ENCODE results near the gene CPNE7. TPM values are rescaled to one million over a fixed set of nuclear protein-coding genes. Genes with fewer than 3 reads are reported as not detected.

Gene CPNE7
- total RNA-seq, 1 donor from 2014 or later, result 56.0 TPM

- H3K27me3 Mint-ChIP-seq, result no peaks in the 10 kb centered on the region
- H3K4me1 Mint-ChIP-seq, result peaks cover 9% of the 10 kb centered on the region
- intact Hi-C loops (cut with micrococcal nuclease), result no loop called here
- no peak for DNase-seq
- no peaks in the 10 kb centered on the region for H3K9me3 Mint-ChIP-seq
- no peaks in the 10 kb centered on the region for H3K36me3 Mint-ChIP-seq (ENCODE audit: low read depth)
- H3K27ac Mint-ChIP-seq, result no peak overlapping the region
- H3K4me3 Mint-ChIP-seq, result no peak overlapping the region
These were observed 29.2 kb downstream of the CPNE7 start for GRCh38 chr16:89604764-89605163.

- Mint-ChIP-seq H3K27me3 (no peaks in the 10 kb centered on the region), H3K9me3 (no peaks in the 10 kb centered on the region), H3K27ac (no peak overlapping the region), H3K36me3 (ENCODE audit: low read depth) (no peaks in the 10 kb centered on the region), H3K4me1 (peaks cover 9% of the 10 kb centered on the region), H3K4me3 (no peak overlapping the region)
- intact Hi-C loops (cut with micrococcal nuclease), result no loop called here
- DNase-seq, result no peak
These were observed 29.8 kb downstream of the CPNE7 start for GRCh38 chr16:89605186-89605970.

GRCh38 chr16:89606006-89606405, 30.4 kb downstream of the CPNE7 start:
- peaks cover 9% of the 10 kb centered on the region for H3K4me1 Mint-ChIP-seq
- no peak overlapping the region for H3K27ac Mint-ChIP-seq
- H3K36me3 Mint-ChIP-seq (ENCODE audit: low read depth), result no peaks in the 10 kb centered on the region
- no peaks in the 10 kb centered on the region for H3K9me3 Mint-ChIP-seq
- H3K27me3 Mint-ChIP-seq, result no peaks in the 10 kb centered on the region
- no peak for DNase-seq
- intact Hi-C loops (cut with micrococcal nuclease), result no loop called here
- no peak overlapping the region for H3K4me3 Mint-ChIP-seq

- Mint-ChIP-seq H3K9me3 (no peaks in the 10 kb centered on the region), H3K27me3 (no peaks in the 10 kb centered on the region), H3K4me3 (no peak overlapping the region), H3K4me1 (peaks cover 8% of the 10 kb centered on the region), H3K36me3 (ENCODE audit: low read depth) (no peaks in the 10 kb centered on the region), H3K27ac (no peak overlapping the region)
- intact Hi-C loops (cut with micrococcal nuclease), result no loop called here
- no peak for DNase-seq
These were observed 31.9 kb downstream of the CPNE7 start for GRCh38 chr16:89607453-89607852.

DNA sequence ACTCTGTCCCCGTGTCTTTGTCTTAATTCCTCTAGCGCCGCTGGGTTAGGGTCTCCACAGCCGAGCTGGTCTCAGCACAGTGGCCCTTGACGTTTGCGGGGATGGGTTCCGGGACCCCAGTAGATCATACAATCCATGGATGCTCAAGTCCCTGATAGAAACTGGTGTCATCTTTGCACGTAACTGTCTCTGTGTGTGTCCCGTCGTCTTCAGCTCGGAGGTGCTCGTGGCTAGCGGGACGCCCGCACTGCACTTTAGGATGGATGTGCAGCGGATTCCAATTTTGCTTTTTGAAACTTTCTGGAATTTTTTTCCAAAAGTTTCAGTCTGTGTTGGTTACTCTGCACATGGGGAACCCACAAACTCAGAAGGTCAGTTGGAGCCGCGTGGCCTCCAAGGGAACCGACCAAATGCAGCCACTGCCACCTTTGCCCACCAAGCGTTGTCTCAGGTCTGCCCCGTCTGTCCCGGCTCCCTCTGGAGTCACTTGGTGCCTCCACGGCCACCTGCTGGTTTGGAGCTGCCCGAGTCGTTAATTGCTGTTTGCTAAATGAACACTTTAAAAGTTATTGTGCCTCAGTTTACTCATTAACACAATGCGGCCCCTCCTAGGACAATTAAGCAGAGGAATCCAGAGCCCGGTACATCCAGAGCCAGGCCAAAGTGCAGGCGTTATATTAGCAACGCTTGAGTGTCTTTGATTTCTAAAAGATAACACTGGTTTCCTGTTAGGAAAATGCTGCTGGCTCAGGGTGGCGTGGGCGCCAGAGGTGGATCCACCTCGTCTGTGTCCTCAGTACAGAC, 32.6 kb downstream of the CPNE7 start:
- Mint-ChIP-seq H3K4me3 (no peak overlapping the region), H3K27me3 (no peaks in the 10 kb centered on the region), H3K36me3 (ENCODE audit: low read depth) (no peaks in the 10 kb centered on the region), H3K9me3 (no peaks in the 10 kb centered on the region), H3K4me1 (peaks cover under 1% of the 10 kb centered on the region), H3K27ac (no peak overlapping the region)
- DNase-seq, result no peak
- intact Hi-C loops (cut with micrococcal nuclease), result no loop called here

GRCh38 chr16:89610108-89610453, 34.5 kb downstream of the CPNE7 start:
- H3K4me3 Mint-ChIP-seq, result no peak overlapping the region
- H3K36me3 Mint-ChIP-seq (ENCODE audit: low read depth), result no peaks in the 10 kb centered on the region
- no peak for DNase-seq
- intact Hi-C loops (cut with micrococcal nuclease), result no loop called here
- H3K27ac Mint-ChIP-seq, result no peak overlapping the region
- no peaks in the 10 kb centered on the region for H3K9me3 Mint-ChIP-seq
- no peaks in the 10 kb centered on the region for H3K4me1 Mint-ChIP-seq
- no peaks in the 10 kb centered on the region for H3K27me3 Mint-ChIP-seq

DNA sequence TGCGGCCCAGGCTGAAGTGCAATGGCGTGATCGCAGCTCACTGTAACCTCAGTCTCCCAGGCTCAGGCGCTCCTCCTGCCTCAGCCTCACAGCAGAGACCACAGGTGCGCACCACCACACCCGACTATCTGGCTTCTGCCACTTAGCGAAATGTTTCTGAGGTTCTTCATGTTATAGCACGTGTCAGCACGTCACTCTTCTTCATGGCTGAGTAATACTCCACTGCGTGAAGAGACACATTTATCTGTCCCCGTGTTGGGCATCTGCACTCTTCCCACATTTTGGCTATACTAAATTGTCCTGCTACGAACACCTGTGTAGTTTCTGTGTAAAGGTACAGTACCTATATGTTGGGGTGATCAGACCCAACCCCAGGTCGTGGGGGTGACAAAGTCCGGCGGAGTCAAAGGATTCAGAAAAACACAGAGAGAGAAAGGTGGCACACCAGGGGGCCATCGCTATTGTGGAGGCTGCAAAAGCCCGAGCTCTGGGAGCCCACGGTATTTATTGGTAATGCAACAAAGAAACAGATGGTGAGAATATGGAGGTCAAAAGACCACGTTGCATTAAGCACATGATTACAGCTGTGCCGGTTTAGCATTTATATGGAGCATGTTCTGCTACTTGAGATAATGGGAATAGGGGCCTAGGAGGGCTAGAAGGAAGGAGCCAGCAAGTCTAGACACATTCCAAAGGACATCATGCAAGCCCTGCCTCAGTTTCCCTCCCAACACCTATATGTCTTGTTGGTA, 37.0 kb downstream of the CPNE7 start:
- H3K27me3 Mint-ChIP-seq, result no peaks in the 10 kb centered on the region
- intact Hi-C loops (cut with micrococcal nuclease), result no loop called here
- no peak overlapping the region for H3K27ac Mint-ChIP-seq
- peaks cover 7% of the 10 kb centered on the region for H3K4me1 Mint-ChIP-seq
- H3K4me3 Mint-ChIP-seq, result no peak overlapping the region
- H3K9me3 Mint-ChIP-seq, result peaks cover 10% of the 10 kb centered on the region
- no peaks in the 10 kb centered on the region for H3K36me3 Mint-ChIP-seq (ENCODE audit: low read depth)
- DNase-seq, result no peak

DNA sequence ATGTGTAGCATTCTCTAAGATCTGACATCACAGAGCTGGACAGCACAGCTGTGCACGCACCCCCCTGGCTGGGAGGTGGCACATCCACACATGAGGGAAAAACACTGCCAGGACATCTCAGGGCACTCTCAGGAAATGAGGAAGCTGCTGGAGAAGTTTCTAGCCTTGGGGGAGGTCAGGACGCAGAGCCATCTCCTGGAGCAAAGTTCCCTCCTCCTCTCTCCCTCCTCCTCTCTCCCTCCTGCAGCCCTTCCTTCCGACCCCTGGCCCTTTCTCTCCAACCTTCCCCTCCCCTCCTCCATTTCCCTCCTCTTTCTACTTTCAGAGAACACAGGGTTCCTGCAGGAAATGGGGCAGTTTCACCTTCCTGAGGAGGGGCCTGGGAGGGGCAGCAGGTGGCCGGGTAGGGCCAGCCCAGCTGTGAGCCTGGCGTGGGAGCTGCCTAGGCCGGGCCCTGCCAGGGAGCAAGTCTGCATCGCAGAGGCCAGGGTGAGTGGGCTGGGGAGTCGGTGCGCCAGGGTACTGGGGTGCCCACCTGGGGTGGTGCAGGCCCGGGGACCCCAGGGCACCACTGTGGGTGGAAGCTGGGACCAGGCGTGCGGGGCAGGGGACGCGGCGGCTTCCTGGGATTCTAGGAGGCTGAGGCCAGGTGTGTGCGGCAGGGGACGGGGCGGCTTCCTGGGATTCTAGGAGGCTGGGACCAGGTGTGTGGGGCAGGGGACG, 37.8 kb downstream of the CPNE7 start, which contains the start of gene DPEP1:
Gene DPEP1 (plus strand): TSS at position 412 of the 723 bp plus-strand sequence. CDS start 16,769 bp downstream, outside the sequence.
- Mint-ChIP-seq H3K9me3 (peaks cover 10% of the 10 kb centered on the region), H3K27me3 (no peaks in the 10 kb centered on the region), H3K27ac (no peak within 1 kb of the TSS), H3K4me1 (peaks cover 7% of the 10 kb centered on the region), H3K36me3 (ENCODE audit: low read depth) (no peaks in the 10 kb centered on the region), H3K4me3 (no peak within 1 kb of the TSS)
- intact Hi-C loops (cut with micrococcal nuclease), result no loop called here
- no peak for DNase-seq

GRCh38 chr16:89613954-89614459, 38.4 kb downstream of the CPNE7 start:
- no peak for DNase-seq
- H3K9me3 Mint-ChIP-seq, result peaks cover 10% of the 10 kb centered on the region
- no peaks in the 10 kb centered on the region for H3K27me3 Mint-ChIP-seq
- H3K36me3 Mint-ChIP-seq (ENCODE audit: low read depth), result no peaks in the 10 kb centered on the region
- no peak overlapping the region for H3K27ac Mint-ChIP-seq
- H3K4me3 Mint-ChIP-seq, result no peak overlapping the region
- H3K4me1 Mint-ChIP-seq, result peaks cover 7% of the 10 kb centered on the region
- intact Hi-C loops (cut with micrococcal nuclease), result no loop called here

GRCh38 chr16:89615176-89615575, 39.6 kb downstream of the CPNE7 start:
- H3K27ac Mint-ChIP-seq, result no peak overlapping the region
- no peak overlapping the region for H3K4me3 Mint-ChIP-seq
- peaks cover 7% of the 10 kb centered on the region for H3K4me1 Mint-ChIP-seq
- DNase-seq, result no peak
- intact Hi-C loops (cut with micrococcal nuclease), result no loop called here
- no peaks in the 10 kb centered on the region for H3K27me3 Mint-ChIP-seq
- no peaks in the 10 kb centered on the region for H3K36me3 Mint-ChIP-seq (ENCODE audit: low read depth)
- H3K9me3 Mint-ChIP-seq, result peaks cover 10% of the 10 kb centered on the region

GRCh38 chr16:89615596-89616090, 40.1 kb downstream of the CPNE7 start:
- Mint-ChIP-seq H3K27ac (no peak overlapping the region), H3K27me3 (no peaks in the 10 kb centered on the region), H3K9me3 (peaks cover 10% of the 10 kb centered on the region), H3K36me3 (ENCODE audit: low read depth) (no peaks in the 10 kb centered on the region), H3K4me1 (peaks cover 7% of the 10 kb centered on the region), H3K4me3 (no peak overlapping the region)
- intact Hi-C loops (cut with micrococcal nuclease), result no loop called here
- DNase-seq, result no peak

DNA sequence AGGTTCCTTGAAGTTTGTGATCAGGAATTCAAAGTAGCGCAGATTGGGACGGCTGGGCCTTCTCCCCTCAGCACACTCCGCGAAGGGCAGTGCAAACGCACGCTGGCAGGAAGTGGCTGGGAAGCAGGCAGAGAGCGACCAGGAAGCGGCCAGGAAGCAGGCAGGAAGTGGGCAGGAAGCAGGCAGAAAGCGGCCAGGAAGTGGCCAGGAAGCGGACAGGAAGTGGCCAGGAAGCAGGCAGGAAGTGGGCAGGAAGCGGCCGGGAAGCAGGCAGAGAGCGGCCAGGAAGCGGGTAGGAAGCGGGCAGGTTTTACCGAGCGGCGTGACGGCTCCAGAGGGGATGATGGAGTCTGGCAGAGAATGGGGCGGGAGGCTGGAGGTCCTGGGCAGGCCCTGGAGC, 41.1 kb downstream of the CPNE7 start:
- intact Hi-C loops (cut with micrococcal nuclease), result no loop called here
- no peak for DNase-seq
- H3K4me3 Mint-ChIP-seq, result no peak overlapping the region
- H3K4me1 Mint-ChIP-seq, result peaks cover 7% of the 10 kb centered on the region
- H3K27me3 Mint-ChIP-seq, result no peaks in the 10 kb centered on the region
- no peaks in the 10 kb centered on the region for H3K36me3 Mint-ChIP-seq (ENCODE audit: low read depth)
- H3K9me3 Mint-ChIP-seq, result peaks cover 10% of the 10 kb centered on the region
- H3K27ac Mint-ChIP-seq, result peak overlapping the region; percentile 78

- no peaks in the 10 kb centered on the region for H3K36me3 Mint-ChIP-seq (ENCODE audit: low read depth)
- H3K4me3 Mint-ChIP-seq, result no peak overlapping the region
- intact Hi-C loops (cut with micrococcal nuclease), result no loop called here
- DNase-seq, result no peak
- peaks cover 7% of the 10 kb centered on the region for H3K4me1 Mint-ChIP-seq
- H3K27ac Mint-ChIP-seq, result peak overlapping the region; percentile 78
- no peaks in the 10 kb centered on the region for H3K27me3 Mint-ChIP-seq
- peaks cover 10% of the 10 kb centered on the region for H3K9me3 Mint-ChIP-seq
These were observed 41.5 kb downstream of the CPNE7 start for GRCh38 chr16:89617036-89617435.
